A673 (cell line): Measurements from ENCODE around the gene CCDC149. TPM values are rescaled to one million over a fixed set of nuclear protein-coding genes. Genes with fewer than 3 reads are reported as not detected.

ENCODE experiments used
- BruUV-seq: library from RNA; stranded (reverse); fragments of 400-500 nt; replicated peaks from 2 replicates; lab custom pipeline; 2021; lab: Mats Ljungman, UMichigan
- CTCF ChIA-PET: fragments of 300-600 bp; sonication (Branson Sonifier 250); formaldehyde crosslinking; loops from one replicate; lab custom pipeline; 2022; ENCODE audit warnings: antibody characterized with exemption; lab: Charles Lee
- POLR2A ChIA-PET: fragments of 300-600 bp; sonication (Branson Sonifier 250); formaldehyde crosslinking; loops from one replicate; lab custom pipeline; 2022; ENCODE audit warnings: antibody characterized with exemption; ENCODE audit not compliant: low non-redundant PET; lab: Charles Lee
- DNase-seq: peaks from one replicate; pipeline ENCODE4 v3.0.0-alpha.2; 2015; ENCODE audit warnings: low spot score
- H3K27ac ChIP-seq: fragments of 200-600 bp; sonication (generic); 2 replicates; pipeline ENCODE4 v1.5.1; 2016; ENCODE audit warnings: mixed run types, low read depth, mild to moderate bottlenecking, mixed read lengths, antibody characterized with exemption, low read length; ENCODE audit not compliant: poor library complexity, severe bottlenecking
- H3K27me3 ChIP-seq: fragments of 200-600 bp; sonication (generic); replicated peaks from 2 replicates; pipeline ENCODE4 v1.6.1; 2017; ENCODE audit warnings: mixed run types, low read depth, mild to moderate bottlenecking, mixed read lengths, antibody characterized with exemption, low read length; ENCODE audit not compliant: insufficient read depth, poor library complexity
- H3K36me3 ChIP-seq: fragments of 200-600 bp; sonication (generic); 2 replicates; pipeline ENCODE4 v1.6.1; 2016; ENCODE audit warnings: mixed run types, mild to moderate bottlenecking, mixed read lengths, antibody characterized with exemption, low read length; ENCODE audit not compliant: insufficient read depth, poor library complexity, severe bottlenecking
- H3K4me1 ChIP-seq: fragments of 200-600 bp; sonication (generic); 2 replicates; pipeline ENCODE4 v1.6.1; 2017; ENCODE audit warnings: mixed run types, mild to moderate bottlenecking, mixed read lengths, antibody characterized with exemption, low read length; ENCODE audit not compliant: insufficient read depth, poor library complexity, severe bottlenecking
- H3K4me3 ChIP-seq: fragments of 200-600 bp; sonication (generic); 2 replicates; pipeline ENCODE4 v1.5.1; 2016; ENCODE audit warnings: low read depth, mixed run types, mild to moderate bottlenecking, mixed read lengths, low read length; ENCODE audit not compliant: poor library complexity, severe bottlenecking
- H3K9me3 ChIP-seq: fragments of 200-600 bp; sonication (generic); 2 replicates; pipeline ENCODE4 v1.6.1; 2016; ENCODE audit warnings: mixed run types, low read depth, mild to moderate bottlenecking, mixed read lengths, antibody characterized with exemption, low read length; ENCODE audit not compliant: poor library complexity, severe bottlenecking
- CTCF ChIP-seq: fragments of 300-800, 200-600 bp; sonication (generic); conservative IDR thresholded peaks from 2 replicates; pipeline ENCODE4 v1.5.1; 2017; ENCODE audit warnings: low read depth, mild to moderate bottlenecking, antibody characterized with exemption, low read length, moderate library complexity, mixed read lengths
- EZH2 ChIP-seq: fragments of 200-600 bp; sonication (generic); IDR thresholded peaks from 2 replicates; pipeline ENCODE4 v1.6.1; 2017; ENCODE audit warnings: borderline replicate concordance, low read depth, mild to moderate bottlenecking, mixed read lengths, antibody characterized with exemption, low read length; ENCODE audit not compliant: poor library complexity, severe bottlenecking
- intact Hi-C: fragments of 100-400 bp; cut with micrococcal nuclease; formaldehyde crosslinking; loops from one replicate; pipeline ENCODE4 v1.10.0; 2022; ENCODE audit not compliant: unreplicated experiment
- total RNA-seq: library from RNA; stranded (reverse); gene quantifications from 2 replicates; pipeline ENCODE4 v1.2.3, GENCODE V29; 2021

CCDC149 gene
- total RNA-seq, 1 experiment from 2014 or later: 2.8 TPM

DNA sequence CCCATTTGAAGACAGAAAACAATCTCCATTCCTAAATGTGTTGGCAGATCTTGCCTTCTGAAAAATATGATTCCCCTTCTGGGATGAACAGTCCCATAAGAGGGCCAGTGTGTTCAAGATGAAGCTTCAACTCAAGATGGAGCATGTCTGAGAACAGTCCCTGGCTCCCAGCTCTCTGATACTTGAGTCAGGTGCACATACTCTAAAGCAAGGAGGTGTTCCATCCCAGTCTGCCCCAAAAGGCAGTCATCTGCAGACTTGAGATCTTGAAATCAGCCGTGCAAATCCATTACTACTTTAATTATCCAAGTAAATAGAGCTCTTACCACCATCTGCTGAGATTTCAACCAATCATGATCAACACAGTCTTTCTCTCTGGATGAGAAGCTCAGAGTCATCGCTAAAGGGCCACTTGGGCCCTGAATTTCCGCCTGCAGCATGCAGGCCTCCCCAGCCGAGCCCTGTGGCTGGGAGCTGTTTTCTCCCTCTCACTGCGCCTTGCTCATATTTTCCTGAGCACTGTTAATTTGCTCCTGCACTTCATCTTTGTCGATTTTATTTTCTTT is 22.2 kb downstream of the CCDC149 start:
- POLR2A ChIA-PET: no interaction called here
- H3K27me3 ChIP-seq: no peaks in the 10 kb centered on the region
- DNase-seq: no peak
- TF ChIP-seq EZH2 (no peak), CTCF (no peak)
- H3K36me3 ChIP-seq: no peaks in the 10 kb centered on the region
- H3K27ac ChIP-seq: no peak overlapping the region
- H3K4me1 ChIP-seq: no peaks in the 10 kb centered on the region
- H3K4me3 ChIP-seq: no peak overlapping the region
- BruUV-seq: no TSS peak
- H3K9me3 ChIP-seq: no peaks in the 10 kb centered on the region
- intact Hi-C loops: no loop called here
- CTCF ChIA-PET: no interaction called here

- Histone ChIP-seq H3K27ac (no peak overlapping the region), H3K4me1 (no peaks in the 10 kb centered on the region), H3K36me3 (no peaks in the 10 kb centered on the region), H3K9me3 (no peaks in the 10 kb centered on the region), H3K4me3 (no peak overlapping the region), H3K27me3 (no peaks in the 10 kb centered on the region)
- no peak for DNase-seq
- TF ChIP-seq EZH2 (no peak), CTCF (no peak)
- BruUV-seq: no TSS peak
- ChIA-PET POLR2A (no interaction called here), CTCF (no interaction called here)
- intact Hi-C loops: no loop called here
These were observed 22.9 kb downstream of the CCDC149 start for GRCh38 chr4:24889991-24890390.

DNA sequence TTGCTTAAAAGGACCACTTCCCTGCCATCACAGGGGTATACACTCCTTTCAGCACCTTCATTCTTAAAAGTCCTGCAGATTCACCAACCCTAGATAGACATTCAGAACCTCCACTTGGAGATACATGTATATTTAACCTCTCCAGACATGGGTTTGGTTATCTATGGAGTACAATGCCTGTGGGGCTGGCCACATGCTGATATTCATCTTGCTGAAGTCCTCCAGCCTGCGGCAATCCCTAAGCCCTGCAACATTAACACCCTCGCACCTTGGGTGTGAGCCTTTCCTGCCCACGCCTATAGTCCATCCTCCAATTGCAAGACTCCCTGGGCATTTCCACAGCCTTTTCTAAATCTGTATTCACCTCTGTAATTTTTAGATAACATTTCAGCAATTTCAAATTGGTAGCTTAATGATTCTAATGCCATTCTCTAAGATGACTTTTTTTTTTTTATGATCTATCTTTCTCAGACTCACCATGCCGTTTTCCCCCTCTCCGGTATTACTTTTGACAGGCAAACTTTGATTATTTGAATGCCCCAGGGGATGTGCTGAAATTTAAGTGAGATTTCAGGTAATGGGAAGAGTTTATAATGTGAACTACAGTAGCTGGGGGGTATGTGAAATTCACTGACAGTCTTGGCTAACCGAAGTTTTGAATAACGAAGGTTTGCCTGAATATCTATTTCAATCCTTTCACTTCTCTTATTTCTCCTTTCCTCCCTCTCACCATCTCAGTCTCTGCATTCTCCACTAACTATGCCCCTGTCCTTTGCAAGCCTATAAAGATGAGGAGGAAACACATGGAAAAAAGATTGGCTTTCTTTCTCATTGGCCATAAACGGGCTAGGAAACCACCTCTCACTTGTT is 24.1 kb downstream of the CCDC149 start:
- intact Hi-C loops: no loop called here
- CTCF ChIA-PET: no interaction called here
- DNase-seq: no peak
- no peak overlapping the region for H3K27ac ChIP-seq
- no peaks in the 10 kb centered on the region for H3K27me3 ChIP-seq
- no peak overlapping the region for H3K4me3 ChIP-seq
- POLR2A ChIA-PET: no interaction called here
- H3K36me3 ChIP-seq: no peaks in the 10 kb centered on the region
- BruUV-seq: no TSS peak
- no peaks in the 10 kb centered on the region for H3K9me3 ChIP-seq
- no peaks in the 10 kb centered on the region for H3K4me1 ChIP-seq
- TF ChIP-seq CTCF: no peak
- no peak for TF ChIP-seq EZH2
